H1 (cell line): ENCODE data around the gene CDPF1. TPM values are rescaled to one million over a fixed set of nuclear protein-coding genes. Genes with fewer than 3 reads are reported as not detected.

Experiments used
- CTCF ChIA-PET: fragments of 300-600 bp; sonication (Branson Sonifier 250); formaldehyde crosslinking; loops from one replicate; lab custom pipeline; 2021; ENCODE audit not compliant: partially characterized antibody; lab: Charles Lee
- POLR2A ChIA-PET: fragments of 300-600 bp; sonication (Branson Sonifier 250); formaldehyde crosslinking; loops from one replicate; lab custom pipeline; 2021; ENCODE audit warnings: inconsistent platforms; ENCODE audit not compliant: partially characterized antibody; lab: Charles Lee
- DNase-seq, 2 experiments: peaks; one replicate each; pipeline versions ENCODE4 v3.0.0 to v3.0.0-alpha.2; 2010 to 2022; ENCODE audit warnings: low spot score in 2 of 2, low read depth in 1 of 2, mixed read lengths in 1 of 2
- FAIRE-seq: peaks from 2 replicates; lab custom pipeline; 2011; peaks lifted over from hg19 to GRCh38; lab: Jason Lieb, UNC
- H2AFZ ChIP-seq: 2 replicates; pipeline ENCODE4 v1.8.1; 2012; ENCODE audit warnings: low read length, inconsistent platforms
- H2AK5ac ChIP-seq: 2 replicates; pipeline ENCODE4 v1.6.1; 2013; ENCODE audit warnings: low read depth, low read length
- H2BK120ac ChIP-seq: replicated peaks from 2 replicates; pipeline ENCODE3; 2013; ENCODE audit warnings: low read depth, low read length, inconsistent platforms
- H2BK12ac ChIP-seq: 2 replicates; pipeline ENCODE4 v1.6.1; 2013; ENCODE audit warnings: low read depth, low read length
- H2BK15ac ChIP-seq: 2 replicates; pipeline ENCODE4 v1.6.1; 2013; ENCODE audit warnings: low read length
- H2BK20ac ChIP-seq: 2 replicates; pipeline ENCODE4 v1.6.1; 2013; ENCODE audit warnings: low read length
- H2BK5ac ChIP-seq: 2 replicates; pipeline ENCODE4 v1.6.1; 2013; ENCODE audit warnings: low read depth, low read length
- H3K14ac ChIP-seq: 2 replicates; pipeline ENCODE4 v1.6.1; 2013; ENCODE audit warnings: inconsistent platforms; ENCODE audit not compliant: insufficient read length
- H3K18ac ChIP-seq: 2 replicates; pipeline ENCODE4 v1.6.1; 2013; ENCODE audit warnings: low read length; ENCODE audit errors: extremely low read depth
- H3K23ac ChIP-seq: 2 replicates; pipeline ENCODE4 v1.6.1; 2013; ENCODE audit warnings: inconsistent platforms; ENCODE audit not compliant: insufficient read length
- H3K23me2 ChIP-seq: 2 replicates; pipeline ENCODE4 v1.6.1; 2013; ENCODE audit warnings: low read depth, low read length
- H3K27ac ChIP-seq: 2 replicates; pipeline ENCODE4 v1.6.1; 2011; ENCODE audit warnings: low read depth, low read length, inconsistent platforms
- H3K27me3 ChIP-seq, 4 experiments: replicated peaks in 1 of 4; 1 replicate in 1 of 4; 2 replicates in 3 of 4; pipeline versions ENCODE4 v1.6.1 to v1.8.1; 2011 to 2013; ENCODE audit warnings: low read length in 3 of 4, mild to moderate bottlenecking in 3 of 4, inconsistent platforms in 2 of 4, mixed read lengths in 2 of 4, moderate library complexity in 1 of 4; ENCODE audit not compliant: control insufficient read depth in 3 of 4, insufficient read depth in 3 of 4; ENCODE audit errors: extremely low read depth in 1 of 4
- H3K36me3 ChIP-seq, 4 experiments: 2 replicates each; pipeline versions ENCODE4 v1.6.1 to v1.8.1; 2011 to 2013; ENCODE audit warnings: mild to moderate bottlenecking in 4 of 4, low read length in 3 of 4, moderate library complexity in 2 of 4, control low read depth in 1 of 4, inconsistent platforms in 1 of 4; ENCODE audit not compliant: insufficient read depth in 4 of 4, control insufficient read depth in 2 of 4
- H3K4ac ChIP-seq: replicated peaks from 2 replicates; pipeline ENCODE3; 2013; ENCODE audit warnings: low read length, low read depth, mixed read lengths, inconsistent platforms; ENCODE audit not compliant: insufficient read length
- H3K4me1 ChIP-seq, 4 experiments: replicated peaks in 1 of 4; 1 replicate in 1 of 4; 2 replicates in 3 of 4; pipeline versions ENCODE4 v1.6.1 to v1.8.1; 2011 to 2013; ENCODE audit warnings: low read length in 3 of 4, inconsistent platforms in 2 of 4, mixed read lengths in 1 of 4; ENCODE audit not compliant: insufficient read depth in 4 of 4, control insufficient read depth in 3 of 4
- H3K4me2 ChIP-seq, 2 experiments: 2 replicates each; pipeline versions ENCODE4 v1.6.1 to v1.8.1; 2011 to 2013; ENCODE audit warnings: low read depth in 2 of 2, low read length in 2 of 2, control low read depth in 1 of 2, inconsistent platforms in 1 of 2, mild to moderate bottlenecking in 1 of 2; ENCODE audit not compliant: insufficient read depth in 1 of 2
- H3K4me3 ChIP-seq, 4 experiments: fragments of 200-600, 300-600 bp in 1 of 4; sonication (generic), shearing (Covaris generic), sonication (Bioruptor Twin) in 1 of 4; 2 replicates each; pipeline versions ENCODE4 v1.5.1 to v1.8.1; 2011 to 2016; ENCODE audit warnings: low read length in 4 of 4, low read depth in 3 of 4, control low read depth in 2 of 4, inconsistent platforms in 2 of 4, mild to moderate bottlenecking in 2 of 4, mixed read lengths in 1 of 4, moderate library complexity in 1 of 4; ENCODE audit not compliant: insufficient read depth in 2 of 4; ENCODE audit errors: extremely low read depth in 1 of 4
- H3K56ac ChIP-seq: replicated peaks from 2 replicates; pipeline ENCODE3; 2013; ENCODE audit warnings: low read depth, mild to moderate bottlenecking, mixed read lengths, low read length, inconsistent platforms; ENCODE audit not compliant: insufficient read length
- H3K79me1 ChIP-seq: 2 replicates; pipeline ENCODE4 v1.6.1; 2013; ENCODE audit warnings: low read depth, low read length, control low read depth
- H3K79me2 ChIP-seq, 2 experiments: 2 replicates each; pipeline versions ENCODE4 v1.6.1 to v1.8.1; 2012 to 2013; ENCODE audit warnings: low read length in 2 of 2, mild to moderate bottlenecking in 2 of 2, inconsistent platforms in 1 of 2; ENCODE audit not compliant: insufficient read depth in 2 of 2, control insufficient read depth in 1 of 2
- H3K9ac ChIP-seq, 4 experiments: replicated peaks in 1 of 4; 1 replicate in 1 of 4; 2 replicates in 3 of 4; pipeline versions ENCODE4 v1.6.1 to v1.8.1; 2011 to 2013; ENCODE audit warnings: low read depth in 3 of 4, low read length in 3 of 4, control low read depth in 2 of 4, mild to moderate bottlenecking in 2 of 4, moderate library complexity in 2 of 4, inconsistent platforms in 1 of 4; ENCODE audit errors: extremely low read depth in 1 of 4
- H3K9me3 ChIP-seq, 2 experiments: 2 replicates each; pipeline versions ENCODE4 v1.6.1 to v1.8.1; 2012 to 2013; ENCODE audit warnings: mild to moderate bottlenecking in 2 of 2, moderate library complexity in 2 of 2, control low read depth in 1 of 2, inconsistent platforms in 1 of 2, low read depth in 1 of 2, low read length in 1 of 2, mixed read lengths in 1 of 2; ENCODE audit not compliant: insufficient read depth in 2 of 2
- H4K20me1 ChIP-seq, 2 experiments: replicated peaks in 1 of 2; 2 replicates each; pipeline versions ENCODE3 to v1.8.1; 2011 to 2013; ENCODE audit warnings: inconsistent platforms in 2 of 2, low read length in 2 of 2, mild to moderate bottlenecking in 1 of 2; ENCODE audit not compliant: insufficient read depth in 2 of 2, control insufficient read depth in 1 of 2
- H4K5ac ChIP-seq: 2 replicates; pipeline ENCODE4 v1.6.1; 2013; ENCODE audit warnings: low read length, low read depth, mixed read lengths, inconsistent platforms; ENCODE audit not compliant: insufficient read length
- H4K8ac ChIP-seq: 2 replicates; pipeline ENCODE4 v1.8.0; 2013; ENCODE audit warnings: mild to moderate bottlenecking, moderate library complexity, low read length, inconsistent platforms; ENCODE audit not compliant: insufficient read depth; ENCODE audit errors: extremely low read depth
- H4K91ac ChIP-seq: replicated peaks from 2 replicates; pipeline ENCODE3; 2013; ENCODE audit warnings: low read length, mixed read lengths, inconsistent platforms; ENCODE audit not compliant: insufficient read length
- EP300 ChIP-seq, 2 experiments: IDR thresholded peaks; 1 replicate in 1 of 2; 2 replicates in 1 of 2; pipeline ENCODE4 v1.6.1; 2011 to 2012; ENCODE audit warnings: low read depth in 2 of 2, low read length in 2 of 2, mild to moderate bottlenecking in 2 of 2, borderline replicate concordance in 1 of 2, inconsistent platforms in 1 of 2, moderate library complexity in 1 of 2
- EZH2 ChIP-seq: fragments of 200-600 bp; sonication (generic); IDR thresholded peaks from 2 replicates; pipeline ENCODE4 v1.7.1; 2012; ENCODE audit warnings: low read depth, mild to moderate bottlenecking, moderate library complexity, low read length, inconsistent platforms; ENCODE audit not compliant: severe bottlenecking
- HDAC6 ChIP-seq: IDR thresholded peaks from one replicate; pipeline ENCODE4 v1.7.1; 2012; ENCODE audit warnings: low read depth, mild to moderate bottlenecking, inconsistent platforms, low read length, moderate library complexity
- KDM4A ChIP-seq: IDR thresholded peaks from one replicate; pipeline ENCODE4 v1.7.1; 2012; ENCODE audit warnings: low read depth, mild to moderate bottlenecking, moderate library complexity, low read length, inconsistent platforms; ENCODE audit not compliant: severe bottlenecking
- NANOG ChIP-seq: IDR thresholded peaks from 2 replicates; pipeline ENCODE4 v1.6.1; 2011; ENCODE audit warnings: low read length, low read depth, mild to moderate bottlenecking, inconsistent platforms; ENCODE audit not compliant: insufficient read depth, poor library complexity, severe bottlenecking
- POLR2A ChIP-seq, 2 experiments: IDR thresholded peaks; 1 replicate in 1 of 2; 2 replicates in 1 of 2; pipeline ENCODE4 v1.6.1; 2011; ENCODE audit warnings: low read depth in 2 of 2, low read length in 2 of 2, mild to moderate bottlenecking in 2 of 2; ENCODE audit errors: control extremely low read depth in 1 of 2
- SIN3A ChIP-seq, 2 experiments: IDR thresholded peaks in 1 of 2; conservative IDR thresholded peaks in 1 of 2; 2 replicates each; pipeline ENCODE4 v1.6.1; 2011 to 2012; ENCODE audit warnings: low read length in 2 of 2, improper control_type of control experiment in 1 of 2, low read depth in 1 of 2, mild to moderate bottlenecking in 1 of 2
- SIRT6 ChIP-seq: IDR thresholded peaks from one replicate; pipeline ENCODE4 v1.7.1; 2012; ENCODE audit warnings: low read length, inconsistent platforms
- SRF ChIP-seq: IDR thresholded peaks from 2 replicates; pipeline ENCODE4 v1.6.1; 2011; ENCODE audit warnings: mild to moderate bottlenecking, low read depth, low read length, moderate library complexity
- TBP ChIP-seq: IDR thresholded peaks from 2 replicates; pipeline ENCODE4 v1.6.1; 2011; ENCODE audit warnings: low read depth, low read length, improper control_type of control experiment
- ZNF274 ChIP-seq: IDR thresholded peaks from 2 replicates; pipeline ENCODE4 v1.7.0; 2012; ENCODE audit warnings: low read length, borderline replicate concordance; ENCODE audit errors: extremely low read depth
- WGBS, 2 experiments: shearing (Covaris generic) in 1 of 2; methylation state at CpG; one replicate each; pipeline versions ENCODE4 v1.1.6 to v1.1.7; 2013 to 2015; ENCODE audit warnings: low lambda C conversion rate in 2 of 2, mixed read lengths in 2 of 2, inconsistent platforms in 1 of 2, low coverage in 1 of 2, missing lambda C conversion rate in 1 of 2; ENCODE audit not compliant: insufficient replicate concordance in 2 of 2, insufficient coverage in 1 of 2, insufficient read length in 1 of 2; ENCODE audit errors: extremely low coverage in 1 of 2, missing lambda C conversion rate in 1 of 2; 5-methylcytosine and 5-hydroxymethylcytosine counted together
- polyA plus RNA-seq, 7 experiments: library from polyadenylated mRNA; depleted of rRNA in 3 of 7; stranded (reverse) in 5 of 7; unstranded in 2 of 7; fragments of >200 nt in 5 of 7; fragments of 200-250 nt in 2 of 7; gene quantifications; 1 replicate in 5 of 7; 2 replicates in 1 of 7; 4 replicates in 1 of 7; pipeline versions ENCODE4 v1.2.1 to v1.2.3, GENCODE V29; 2011 to 2013; ENCODE audit warnings: missing spikeins in 2 of 7, mixed read lengths in 2 of 7
- total RNA-seq: library from RNA; stranded (reverse); fragmentation: NEBNext Ultra II Directional; extraction: Animal tissue kit (Norgen Biotek cat#: 25700); gene quantifications from 2 replicates; pipeline ENCODE4 v1.2.1, GENCODE V29; 2021
- TF ChIP-seq, protein P1 (sequence below): IDR thresholded peaks from 2 replicates; pipeline ENCODE4 v1.6.1; 2012; ENCODE audit warnings: inconsistent platforms

Gene CDPF1
- total and polyA plus RNA-seq, 2 of the 8 experiments (the other 6 are each of a cell fraction or from before 2014, with no cell fraction given) = 9.7 to 13.7 TPM

DNA sequence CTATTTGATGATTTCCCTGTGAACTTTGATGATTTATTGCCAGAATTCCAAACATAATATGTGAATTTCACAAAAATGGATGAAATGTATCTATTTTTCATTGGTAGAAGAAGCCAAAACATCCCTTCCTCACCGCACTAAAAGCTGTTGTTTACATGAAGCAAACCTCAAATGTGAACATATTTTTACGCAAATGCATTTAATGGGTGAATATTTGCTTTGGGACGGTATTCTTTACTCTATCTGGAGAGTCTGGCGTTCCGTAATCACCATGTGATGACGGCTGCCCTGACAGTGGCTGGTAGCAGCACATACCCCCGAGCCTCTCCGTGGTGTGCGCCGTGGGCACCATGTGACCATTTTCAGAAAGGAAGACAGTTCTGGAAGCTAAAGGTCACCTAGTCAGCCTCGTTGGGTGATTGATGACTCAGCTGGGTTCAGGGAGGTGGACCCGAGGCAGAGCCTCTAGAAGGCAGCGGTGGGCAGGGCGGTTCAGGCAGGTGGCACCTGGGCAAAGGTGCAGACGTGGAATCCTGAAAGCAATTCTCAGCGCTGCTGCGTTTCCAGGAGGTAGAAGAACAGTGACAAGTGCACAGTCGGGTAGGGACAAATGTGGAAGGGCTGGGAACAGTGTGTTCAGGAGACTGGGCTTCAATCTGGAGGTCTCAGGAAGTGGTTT lies 54.5 kb downstream of the CDPF1 start:
- 0 out of 7 replicates have a peak, but pooled peaks cover 0 to 4% (median 0%) of the 10 kb centered on the region in 4 experiments for H3K4me1 ChIP-seq
- H4K91ac ChIP-seq = no peak overlapping the region
- no peak for DNase-seq
- no peak overlapping the region for H4K8ac ChIP-seq
- H2AFZ ChIP-seq = no peak overlapping the region
- H2AK5ac ChIP-seq = no peak overlapping the region
- H3K4me3 ChIP-seq = no peak overlapping the region
- H3K23me2 ChIP-seq = no peaks in the 10 kb centered on the region
- WGBS, 2 experiments = 88% methylated on average over 18 of the region's 18 CpGs; no CpG with 5 or more reads in 1 of the 2 experiments
- no peak overlapping the region for H2BK15ac ChIP-seq
- no peaks in the 10 kb centered on the region for H3K36me3 ChIP-seq
- no peak overlapping the region for H3K56ac ChIP-seq
- no peaks in the 10 kb centered on the region for H3K79me2 ChIP-seq
- H3K79me1 ChIP-seq = no peaks in the 10 kb centered on the region
- POLR2A ChIA-PET = no interaction called here
- H3K14ac ChIP-seq = no peak overlapping the region
- H3K27ac ChIP-seq = no peak overlapping the region
- H2BK12ac ChIP-seq = no peak overlapping the region
- no peak overlapping the region for H2BK20ac ChIP-seq
- H3K18ac ChIP-seq = no peak overlapping the region
- no peak for FAIRE-seq
- H3K9ac ChIP-seq = no peak overlapping the region
- no peaks in the 10 kb centered on the region for H3K27me3 ChIP-seq
- H4K5ac ChIP-seq = no peak overlapping the region
- CTCF ChIA-PET = no interaction called here
- no peak overlapping the region for H3K4me2 ChIP-seq
- no peak overlapping the region for H2BK5ac ChIP-seq
- H3K9me3 ChIP-seq = no peaks in the 10 kb centered on the region
- no peaks in the 10 kb centered on the region for H4K20me1 ChIP-seq
- H3K4ac ChIP-seq = no peak overlapping the region
- H2BK120ac ChIP-seq = no peak overlapping the region
- no peak overlapping the region for H3K23ac ChIP-seq
- TF ChIP-seq TBP (no peak), SIRT6 (no peak), NANOG (no peak), EP300 (IDR thresholded peaks at IDR 0.05; ENCODE audit: borderline replicate concordance in 1 of 2, low read depth in 2 of 2, low read length in 2 of 2) (no peak), EZH2 (no peak), ZNF274 (no peak), SRF (no peak), HDAC6 (no peak), POLR2A (IDR thresholded peaks at IDR 0.05; ENCODE audit: control extremely low read depth in 1 of 2, low read depth in 2 of 2, low read length in 2 of 2) (no peak), SIN3A (conservative IDR thresholded peaks at IDR 0.05 in 1 of 2, IDR thresholded peaks at IDR 0.05 in 1 of 2; ENCODE audit: low read depth in 1 of 2, low read length in 2 of 2) (no peak), KDM4A (no peak)
- TF ChIP-seq, protein P1, sequence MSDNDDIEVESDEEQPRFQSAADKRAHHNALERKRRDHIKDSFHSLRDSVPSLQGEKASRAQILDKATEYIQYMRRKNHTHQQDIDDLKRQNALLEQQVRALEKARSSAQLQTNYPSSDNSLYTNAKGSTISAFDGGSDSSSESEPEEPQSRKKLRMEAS = no peak
